ENCODE measurements around the gene FGF13.

GRCh38 chrX:138664016-138664415, 47.5 kb downstream of the FGF13 start:
- TF ChIP-seq CTCF (optimal IDR thresholded peaks at IDR 0.05 in 1 of 3, IDR thresholded peaks at IDR 0.05 in 1 of 3, conservative IDR thresholded peaks at IDR 0.05 in 1 of 3; ENCODE audit: extremely low read depth in 1 of 3, insufficient read depth in 2 of 3, low read length in 3 of 3) (no peak), EZH2 (IDR thresholded peaks at IDR 0.05; ENCODE audit: low read length) (no peak)

Measured in keratinocyte (primary cell).